DOHH2 (cell line): ENCODE data around the gene GOLGA5.

Experiments
- H3F3A ChIP-seq: fragments of 200-600 bp; sonication (generic), shearing (Covaris generic); 2 replicates; pipeline ENCODE4 v1.6.0; 2016; ENCODE audit warnings: antibody characterized with exemption, mild to moderate bottlenecking; ENCODE audit not compliant: control insufficient read depth, insufficient read depth
- H3K27ac ChIP-seq: fragments of 200-600 bp; sonication (generic); 2 replicates; pipeline ENCODE4 v1.5.1; 2014; ENCODE audit warnings: low read depth, mild to moderate bottlenecking, low read length, moderate library complexity
- H3K27me3 ChIP-seq: fragments of 200-600 bp; sonication (generic); 2 replicates; pipeline ENCODE4 v1.6.1; 2014; ENCODE audit warnings: mild to moderate bottlenecking, low read length, mixed read lengths; ENCODE audit not compliant: control insufficient read depth
- H3K36me3 ChIP-seq: fragments of 200-600 bp; sonication (generic); 2 replicates; pipeline ENCODE4 v1.6.1; 2014; ENCODE audit warnings: mild to moderate bottlenecking, low read length, moderate library complexity, mixed read lengths; ENCODE audit not compliant: control insufficient read depth
- H3K4me1 ChIP-seq: fragments of 200-600 bp; sonication (generic); 2 replicates; pipeline ENCODE4 v1.6.1; 2014; ENCODE audit warnings: mild to moderate bottlenecking, low read length, mixed read lengths; ENCODE audit not compliant: control insufficient read depth
- H3K4me2 ChIP-seq: fragments of 200-600 bp; sonication (generic); 2 replicates; pipeline ENCODE4 v1.6.0; 2014; ENCODE audit warnings: mild to moderate bottlenecking, low read length, moderate library complexity
- H3K4me3 ChIP-seq: fragments of 200-600 bp; sonication (generic); 2 replicates; pipeline ENCODE4 v1.5.1; 2014; ENCODE audit warnings: mild to moderate bottlenecking, low read length, mixed read lengths
- H3K79me2 ChIP-seq: fragments of 200-600 bp; sonication (generic); 2 replicates; pipeline ENCODE4 v1.6.1; 2014; ENCODE audit warnings: mild to moderate bottlenecking, low read length, mixed read lengths; ENCODE audit not compliant: control insufficient read depth
- H3K9me2 ChIP-seq: fragments of 200-600 bp; sonication (generic); replicated peaks from 2 replicates; pipeline ENCODE4 v1.6.1; 2014; ENCODE audit warnings: mild to moderate bottlenecking, low read length, mixed read lengths; ENCODE audit not compliant: control insufficient read depth
- H3K9me3 ChIP-seq: fragments of 200-600 bp; sonication (generic); 2 replicates; pipeline ENCODE4 v1.6.1; 2014; ENCODE audit warnings: antibody characterized with exemption, low read length, mixed read lengths; ENCODE audit not compliant: control insufficient read depth, insufficient read depth
- H4K20me1 ChIP-seq: fragments of 200-600 bp; sonication (generic); 2 replicates; pipeline ENCODE4 v1.6.0; 2014; ENCODE audit warnings: low read depth, mild to moderate bottlenecking, antibody characterized with exemption, low read length, moderate library complexity; ENCODE audit not compliant: control insufficient read depth, insufficient read depth
- EZH2phosphoT487 ChIP-seq: fragments of 200-600 bp; sonication (generic); IDR thresholded peaks from 2 replicates; pipeline ENCODE4 v1.6.1; 2017; ENCODE audit warnings: borderline replicate concordance, mild to moderate bottlenecking, antibody characterized with exemption, low read length, moderate library complexity, mixed read lengths
- TF ChIP-seq, protein P1 (sequence below): fragments of 200-600 bp; sonication (generic); IDR thresholded peaks from one replicate; pipeline ENCODE4 v1.5.1; 2014; ENCODE audit warnings: antibody characterized with exemption, mild to moderate bottlenecking, low read depth, low read length; ENCODE audit not compliant: poor library complexity, severe bottlenecking

The GOLGA5 gene

DNA sequence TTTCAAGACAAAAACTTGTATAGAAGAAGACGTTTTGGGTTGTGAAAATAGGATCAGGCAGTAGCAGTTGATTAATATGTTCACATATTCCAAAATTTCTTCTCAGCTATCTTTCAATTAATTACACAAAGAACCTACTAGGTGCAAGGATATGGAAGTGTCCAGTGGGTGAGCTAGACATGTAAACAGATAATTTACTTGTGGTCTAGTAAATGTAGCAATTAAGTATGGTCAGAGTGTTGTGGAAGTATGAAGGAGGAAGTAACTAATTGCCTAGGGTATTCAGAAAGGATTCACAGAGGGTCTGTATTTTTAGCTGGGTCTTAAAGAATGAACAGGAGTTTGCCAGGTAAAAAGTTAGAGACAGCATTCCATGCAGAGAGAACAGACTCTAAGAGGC lies 5.9 kb downstream of the GOLGA5 start:
- peaks cover 45% of the 10 kb centered on the region for H3K36me3 ChIP-seq
- H3K79me2 ChIP-seq, result peaks cover 83% of the 10 kb centered on the region
- TF ChIP-seq, protein P1, sequence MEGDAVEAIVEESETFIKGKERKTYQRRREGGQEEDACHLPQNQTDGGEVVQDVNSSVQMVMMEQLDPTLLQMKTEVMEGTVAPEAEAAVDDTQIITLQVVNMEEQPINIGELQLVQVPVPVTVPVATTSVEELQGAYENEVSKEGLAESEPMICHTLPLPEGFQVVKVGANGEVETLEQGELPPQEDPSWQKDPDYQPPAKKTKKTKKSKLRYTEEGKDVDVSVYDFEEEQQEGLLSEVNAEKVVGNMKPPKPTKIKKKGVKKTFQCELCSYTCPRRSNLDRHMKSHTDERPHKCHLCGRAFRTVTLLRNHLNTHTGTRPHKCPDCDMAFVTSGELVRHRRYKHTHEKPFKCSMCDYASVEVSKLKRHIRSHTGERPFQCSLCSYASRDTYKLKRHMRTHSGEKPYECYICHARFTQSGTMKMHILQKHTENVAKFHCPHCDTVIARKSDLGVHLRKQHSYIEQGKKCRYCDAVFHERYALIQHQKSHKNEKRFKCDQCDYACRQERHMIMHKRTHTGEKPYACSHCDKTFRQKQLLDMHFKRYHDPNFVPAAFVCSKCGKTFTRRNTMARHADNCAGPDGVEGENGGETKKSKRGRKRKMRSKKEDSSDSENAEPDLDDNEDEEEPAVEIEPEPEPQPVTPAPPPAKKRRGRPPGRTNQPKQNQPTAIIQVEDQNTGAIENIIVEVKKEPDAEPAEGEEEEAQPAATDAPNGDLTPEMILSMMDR, result no peak
- no peak for TF ChIP-seq EZH2phosphoT487

GRCh38 chr14:92800525-92800924 lies 6.4 kb downstream of the GOLGA5 start:
- Histone ChIP-seq H4K20me1 (0 out of 2 replicates have a peak, but pooled peaks cover 7% of the 10 kb centered on the region), H3K4me1 (peaks cover 15% of the 10 kb centered on the region), H3K27me3 (no peaks in the 10 kb centered on the region), H3K9me3 (no peaks in the 10 kb centered on the region), H3K79me2 (peaks cover 83% of the 10 kb centered on the region), H3K4me3 (no peak overlapping the region), H3K9me2 (no peaks in the 10 kb centered on the region), H3F3A (no peaks in the 10 kb centered on the region), H3K36me3 (peaks cover 45% of the 10 kb centered on the region), H3K4me2 (peak overlapping the region; percentile 6; the same call in 1 of the 2 replicates), H3K27ac (no peak overlapping the region)
- no peak for TF ChIP-seq EZH2phosphoT487
- TF ChIP-seq, protein P1, result no peak

More for the DNA sequence above, 5.9 kb downstream of the GOLGA5 start:
- H3K9me3 ChIP-seq, result no peaks in the 10 kb centered on the region
- no peaks in the 10 kb centered on the region for H3F3A ChIP-seq
- no peak overlapping the region for H3K4me3 ChIP-seq
- H4K20me1 ChIP-seq, result 0 out of 2 replicates have a peak, but pooled peaks cover 7% of the 10 kb centered on the region
- H3K9me2 ChIP-seq, result no peaks in the 10 kb centered on the region
- no peaks in the 10 kb centered on the region for H3K27me3 ChIP-seq
- H3K4me1 ChIP-seq, result peaks cover 20% of the 10 kb centered on the region
- peak overlapping the region; percentile 6; the same call in 1 of the 2 replicates for H3K4me2 ChIP-seq
- H3K27ac ChIP-seq, result no peak overlapping the region

DNA sequence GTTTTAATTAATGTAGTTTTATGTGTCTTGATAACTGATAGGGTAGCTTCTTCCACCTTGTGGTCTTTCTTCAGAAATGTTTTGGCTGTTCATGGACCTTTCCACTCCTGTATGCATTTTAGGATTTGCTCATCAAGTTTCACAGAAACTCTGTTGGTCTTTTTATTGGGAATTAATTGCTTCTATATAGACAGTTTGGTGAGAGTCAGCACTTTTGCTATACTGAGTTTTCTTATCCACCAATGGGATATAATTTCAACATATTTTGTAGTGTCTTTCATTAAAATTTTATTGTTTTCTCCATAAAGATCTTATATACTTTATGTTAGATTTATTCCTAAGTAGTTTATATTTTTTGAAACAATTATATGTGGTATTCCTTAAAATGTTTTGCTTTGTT lies 7.8 kb downstream of the GOLGA5 start:
- Histone ChIP-seq H3K4me2 (0 out of 2 replicates have a peak overlapping the region, but pooled peaks have one; percentile 14), H3K27me3 (no peaks in the 10 kb centered on the region), H3F3A (no peaks in the 10 kb centered on the region), H3K4me3 (no peak overlapping the region), H3K9me3 (no peaks in the 10 kb centered on the region), H3K36me3 (peaks cover 48% of the 10 kb centered on the region), H3K79me2 (peaks cover 73% of the 10 kb centered on the region), H3K27ac (no peak overlapping the region), H3K4me1 (peaks cover 7% of the 10 kb centered on the region), H3K9me2 (no peaks in the 10 kb centered on the region), H4K20me1 (0 out of 2 replicates have a peak, but pooled peaks cover 7% of the 10 kb centered on the region)
- TF ChIP-seq, protein P1, result no peak
- TF ChIP-seq EZH2phosphoT487, result no peak
